Activated CD4-positive, alpha-beta T cell treated with anti-CD3 and anti-CD28 coated beads, Interleukin-2, amount 10 ng/mL, durations not matched to agents 7 days and 5 days (primary cell): ENCODE data around the gene KPNA1. TPM values are rescaled to one million over a fixed set of nuclear protein-coding genes. Genes with fewer than 3 reads are reported as not detected.

Experiments
- CTCF ChIA-PET: fragments of 350-600 bp; sonication (Branson Sonifier 250); formaldehyde crosslinking; loops from one replicate; lab custom pipeline; 2021; ENCODE audit warnings: antibody characterized with exemption; lab: Charles Lee
- POLR2A ChIA-PET: fragments of 350-600 bp; sonication (Branson Sonifier 250); formaldehyde crosslinking; loops from one replicate; lab custom pipeline; 2021; ENCODE audit warnings: antibody characterized with exemption; lab: Charles Lee
- DNase-seq: peaks from one replicate; pipeline ENCODE4 v3.0.0-alpha.2; 2020
- H3K27ac Mint-ChIP-seq: one replicate; pipeline ENCODE4 v1.8.0; 2021; ENCODE audit warnings: mild to moderate bottlenecking, moderate library complexity, mixed read lengths
- H3K27me3 Mint-ChIP-seq: one replicate; pipeline ENCODE4 v1.8.0; 2021; ENCODE audit warnings: mixed read lengths
- H3K36me3 Mint-ChIP-seq: one replicate; pipeline ENCODE4 v1.8.0; 2021; ENCODE audit warnings: low read depth, mixed read lengths
- H3K4me1 Mint-ChIP-seq: one replicate; pipeline ENCODE4 v1.8.0; 2021; ENCODE audit warnings: mixed read lengths
- H3K4me3 Mint-ChIP-seq: one replicate; pipeline ENCODE4 v1.8.0; 2021; ENCODE audit warnings: mild to moderate bottlenecking, moderate library complexity, mixed read lengths
- H3K9me3 Mint-ChIP-seq: one replicate; pipeline ENCODE4 v1.8.0; 2021; ENCODE audit warnings: mixed read lengths
- total RNA-seq, 2 experiments: library from RNA; stranded (reverse); gene quantifications; one replicate each; pipeline ENCODE4 v1.2.3, GENCODE V29; 2021

Gene KPNA1
- total RNA-seq, result 10 to 100 TPM; 48.8 to 53.3 TPM

- Mint-ChIP-seq H3K27me3 (peaks cover 5% of the 10 kb centered on the region), H3K27ac (peak within 1 kb of the TSS; percentile 89), H3K9me3 (peaks cover 4% of the 10 kb centered on the region), H3K4me3 (peak within 1 kb of the TSS; percentile 85), H3K36me3 (peaks cover 5% of the 10 kb centered on the region), H3K4me1 (peaks cover 36% of the 10 kb centered on the region)
- peak; percentile 86 for DNase-seq
- POLR2A ChIA-PET, result no interaction called here
- CTCF ChIA-PET, result interaction anchor here (1.2 to 2.3 kb wide), 3 partner anchors 10 to 130 kb away, joined by 4 to 7 read pairs (median 5); partner anchors contain the start of gene FAM162A
Observed at GRCh38 chr3:122514123-122515019, at the start of gene KPNA1. Gene KPNA1 (minus strand): TSS chr3:122514939. CDS start chr3:122496565, 18,374 bp downstream.

- H3K36me3 Mint-ChIP-seq, result peaks cover 79% of the 10 kb centered on the region
- H3K27me3 Mint-ChIP-seq, result no peaks in the 10 kb centered on the region
- H3K27ac Mint-ChIP-seq, result peak within 1 kb of the TSS; percentile 98
- no peaks in the 10 kb centered on the region for H3K9me3 Mint-ChIP-seq
- DNase-seq, result peak; percentile 90
- peak within 1 kb of the TSS; percentile 93 for H3K4me3 Mint-ChIP-seq
- peaks cover 72% of the 10 kb centered on the region for H3K4me1 Mint-ChIP-seq
- ChIA-PET POLR2A (interaction anchor here (0.5 to 1.2 kb wide), 6 partner anchors 14 to 131 kb away, joined by 3 to 7 read pairs (median 4); partner anchors contain the start of gene PARP14), CTCF (interaction anchor here (0.6 to 11.7 kb wide), 6 partner anchors 17 to 148 kb away, joined by 3 to 107 read pairs (median 3); partner anchors contain the start of genes PARP14 and WDR5B)
Observed at GRCh38 chr3:122564155-122564912, 49.6 kb upstream of the KPNA1 start, which contains the start of the genes DTX3L and PARP9. Gene DTX3L (plus strand): TSS chr3:122564338. CDS start chr3:122564427, 89 bp downstream. Gene PARP9 (minus strand): TSS chr3:122564300. CDS start chr3:122559620, 4,680 bp downstream.

DNA sequence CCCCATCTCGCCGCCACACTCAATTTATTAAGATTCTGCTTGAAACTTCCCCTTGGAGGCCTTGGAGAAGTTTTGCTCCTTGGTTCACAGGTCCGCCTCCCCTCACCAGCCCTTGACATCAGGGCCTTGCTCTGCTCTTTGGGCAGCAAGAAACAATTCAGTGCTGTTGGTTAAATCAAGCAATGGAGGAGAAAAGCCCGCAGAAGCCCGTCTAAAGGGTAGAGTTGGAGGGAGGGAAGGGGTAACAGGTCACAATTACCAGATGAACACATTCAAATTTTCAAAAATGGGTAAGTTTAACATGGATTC is 48.9 kb upstream of the KPNA1 start:
- no peaks in the 10 kb centered on the region for H3K27me3 Mint-ChIP-seq
- H3K9me3 Mint-ChIP-seq, result no peaks in the 10 kb centered on the region
- H3K27ac Mint-ChIP-seq, result peak overlapping the region; percentile 98
- CTCF ChIA-PET, result interaction anchor here (1.0 to 11.7 kb wide), 3 partner anchors 47 to 148 kb away, joined by 3 to 107 read pairs (median 3); partner anchors contain the start of genes PARP14 and WDR5B
- peak overlapping the region; percentile 93 for H3K4me3 Mint-ChIP-seq
- peaks cover 71% of the 10 kb centered on the region for H3K4me1 Mint-ChIP-seq
- H3K36me3 Mint-ChIP-seq, result peaks cover 78% of the 10 kb centered on the region
- POLR2A ChIA-PET, result interaction anchor here (0.8 to 1.2 kb wide), 3 partner anchors 15 to 117 kb away, joined by 4 to 7 read pairs (median 4); partner anchors contain the start of gene PARP14
- peak; percentile 47 for DNase-seq

DNA sequence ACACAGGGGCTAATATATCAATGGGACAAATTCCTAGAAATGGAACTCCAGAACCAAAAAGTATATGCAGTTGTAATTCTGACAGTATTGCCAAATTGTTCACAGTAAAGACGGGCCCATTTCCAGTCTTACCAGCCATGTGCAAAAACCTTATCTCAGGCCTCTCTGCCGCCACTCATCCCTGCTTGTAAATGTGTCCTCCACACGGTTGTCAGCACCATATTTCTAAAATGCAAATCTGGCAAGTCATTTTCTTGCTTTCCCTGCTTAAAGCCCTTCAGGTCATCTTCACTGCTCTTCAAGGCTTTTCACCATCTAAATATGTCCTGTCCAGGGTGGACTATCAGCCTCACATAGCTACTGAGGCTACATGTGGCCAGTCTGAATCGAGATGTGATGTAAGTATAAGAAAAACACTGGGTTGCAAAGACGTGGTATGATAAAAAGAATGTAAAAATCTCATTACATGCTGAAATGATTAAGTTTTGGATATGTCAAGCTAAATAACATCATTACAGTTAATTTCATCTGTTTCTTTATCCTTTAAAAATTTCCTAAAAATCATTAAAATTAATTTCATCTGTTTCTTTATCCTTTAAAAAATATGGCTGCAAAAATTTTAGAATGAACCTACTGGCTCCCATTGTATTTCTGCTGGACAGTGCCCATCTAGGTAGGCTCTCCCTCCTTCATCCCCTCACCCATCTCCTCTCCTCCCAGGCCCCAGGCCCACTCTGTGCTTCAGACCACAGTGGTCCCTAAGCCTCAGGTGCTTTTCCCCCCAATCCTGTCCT is 48.4 kb upstream of the KPNA1 start:
- CTCF ChIA-PET, result interaction anchor here (11.7 kb wide), 1 partner anchor 117 kb away, joined by 107 read pairs; the partner anchor contains the start of gene PARP14
- POLR2A ChIA-PET, result no interaction called here
- Mint-ChIP-seq H3K4me3 (peak overlapping the region; percentile 93), H3K36me3 (peaks cover 77% of the 10 kb centered on the region), H3K27me3 (no peaks in the 10 kb centered on the region), H3K27ac (peak overlapping the region; percentile 98), H3K9me3 (no peaks in the 10 kb centered on the region), H3K4me1 (peaks cover 69% of the 10 kb centered on the region)
- no peak for DNase-seq

DNA sequence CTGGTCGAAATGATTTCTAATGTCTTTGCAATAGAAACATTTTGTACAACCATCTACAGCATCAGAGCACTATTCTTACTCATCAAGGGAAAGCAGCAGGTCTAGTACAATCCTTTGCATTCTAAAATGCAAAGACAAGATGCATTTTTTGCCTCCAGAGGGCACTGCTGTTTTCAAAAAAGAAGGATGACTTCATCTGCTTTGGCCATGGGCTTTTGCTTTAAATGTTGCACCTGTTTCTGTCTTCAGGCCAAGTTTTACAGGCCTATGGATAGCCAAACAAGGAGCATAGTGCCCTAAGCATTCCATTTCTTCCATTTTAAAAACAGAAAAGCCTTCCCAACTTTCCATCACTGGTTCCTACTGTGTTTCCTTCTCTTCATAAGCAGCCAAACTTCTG is 45.9 kb upstream of the KPNA1 start:
- ChIA-PET POLR2A (no interaction called here), CTCF (interaction anchor here (0.6 to 11.7 kb wide), 5 partner anchors 8 to 1014 kb away, joined by 3 to 107 read pairs (median 6); partner anchors contain the start of gene PARP14)
- no peaks in the 10 kb centered on the region for H3K9me3 Mint-ChIP-seq
- H3K4me3 Mint-ChIP-seq, result peak overlapping the region; percentile 93
- peaks cover 56% of the 10 kb centered on the region for H3K4me1 Mint-ChIP-seq
- no peaks in the 10 kb centered on the region for H3K27me3 Mint-ChIP-seq
- peak; percentile 81 for DNase-seq
- H3K27ac Mint-ChIP-seq, result peak overlapping the region; percentile 81
- peaks cover 73% of the 10 kb centered on the region for H3K36me3 Mint-ChIP-seq

- no peak for DNase-seq
- Mint-ChIP-seq H3K4me1 (peaks cover 59% of the 10 kb centered on the region), H3K27me3 (no peaks in the 10 kb centered on the region), H3K9me3 (no peaks in the 10 kb centered on the region), H3K36me3 (peaks cover 75% of the 10 kb centered on the region), H3K4me3 (peak overlapping the region; percentile 5), H3K27ac (no peak overlapping the region)
- CTCF ChIA-PET, result interaction anchor here (1.1 to 11.7 kb wide), 6 partner anchors 12 to 136 kb away, joined by 3 to 107 read pairs (median 4); partner anchors contain the start of gene PARP14
- POLR2A ChIA-PET, result no interaction called here
Observed at GRCh38 chr3:122559906-122560305, 45.2 kb upstream of the KPNA1 start.

- no peak overlapping the region for H3K27ac Mint-ChIP-seq
Observed at GRCh38 chr3:122558605-122559004, 43.9 kb upstream of the KPNA1 start.

GRCh38 chr3:122557356-122557755 is 42.6 kb upstream of the KPNA1 start:
- CTCF ChIA-PET, result interaction anchor here (1.5 to 11.7 kb wide), 4 partner anchors 9 to 123 kb away, joined by 3 to 107 read pairs (median 4); partner anchors contain the start of gene PARP14
- no peak for DNase-seq
- H3K4me3 Mint-ChIP-seq, result no peak overlapping the region
- H3K27ac Mint-ChIP-seq, result no peak overlapping the region
- POLR2A ChIA-PET, result no interaction called here
- H3K9me3 Mint-ChIP-seq, result no peaks in the 10 kb centered on the region
- no peaks in the 10 kb centered on the region for H3K27me3 Mint-ChIP-seq
- peaks cover 65% of the 10 kb centered on the region for H3K4me1 Mint-ChIP-seq
- H3K36me3 Mint-ChIP-seq, result peaks cover 78% of the 10 kb centered on the region

More at GRCh38 chr3:122558605-122559004, 43.9 kb upstream of the KPNA1 start:
- ChIA-PET POLR2A (no interaction called here), CTCF (interaction anchor here (0.6 to 11.7 kb wide), 8 partner anchors 19 to 165 kb away, joined by 3 to 107 read pairs (median 4); partner anchors contain the start of gene PARP14)
- Mint-ChIP-seq H3K4me3 (no peak overlapping the region), H3K27me3 (no peaks in the 10 kb centered on the region), H3K36me3 (peaks cover 76% of the 10 kb centered on the region), H3K9me3 (no peaks in the 10 kb centered on the region), H3K4me1 (peaks cover 64% of the 10 kb centered on the region)
- DNase-seq, result no peak

GRCh38 chr3:122555275-122556071 is 40.7 kb upstream of the KPNA1 start:
- no peaks in the 10 kb centered on the region for H3K27me3 Mint-ChIP-seq
- no peak for DNase-seq
- H3K27ac Mint-ChIP-seq, result no peak overlapping the region
- H3K9me3 Mint-ChIP-seq, result no peaks in the 10 kb centered on the region
- ChIA-PET POLR2A (interaction anchor here (0.7 kb wide), 2 partner anchors 10 to 140 kb away, joined by 3 to 5 read pairs; no protein-coding TSS in a partner anchor), CTCF (interaction anchor here (1.5 to 11.7 kb wide), 3 partner anchors 13 to 125 kb away, joined by 4 to 107 read pairs (median 4); partner anchors contain the start of gene PARP14)
- peaks cover 51% of the 10 kb centered on the region for H3K4me1 Mint-ChIP-seq
- peaks cover 77% of the 10 kb centered on the region for H3K36me3 Mint-ChIP-seq
- H3K4me3 Mint-ChIP-seq, result no peak overlapping the region

DNA sequence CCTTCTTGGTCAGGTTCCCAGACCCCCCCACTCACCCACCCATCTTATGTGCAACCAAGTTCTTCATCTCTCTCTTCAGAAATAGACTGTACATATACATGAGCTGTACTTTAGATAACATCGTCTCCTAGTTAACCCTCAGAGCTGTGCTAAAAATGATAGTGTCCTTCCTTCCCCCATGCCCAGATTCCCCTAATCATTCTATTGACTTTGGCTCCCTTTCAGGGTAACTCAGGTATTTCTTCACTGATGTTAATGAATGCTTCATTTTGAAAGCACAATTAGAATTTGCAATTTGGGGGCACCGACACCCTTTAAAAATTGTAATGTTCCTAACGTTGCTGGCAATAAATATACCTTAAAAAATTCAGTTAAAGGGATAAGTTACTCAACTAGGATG is 38.4 kb upstream of the KPNA1 start:
- no peaks in the 10 kb centered on the region for H3K9me3 Mint-ChIP-seq
- no peak for DNase-seq
- POLR2A ChIA-PET, result interaction anchor here (0.7 kb wide), 1 partner anchor 50 kb away, joined by 4 read pairs; no protein-coding TSS in a partner anchor
- H3K27ac Mint-ChIP-seq, result no peak overlapping the region
- no peak overlapping the region for H3K4me3 Mint-ChIP-seq
- peaks cover 78% of the 10 kb centered on the region for H3K36me3 Mint-ChIP-seq
- H3K27me3 Mint-ChIP-seq, result no peaks in the 10 kb centered on the region
- CTCF ChIA-PET, result no interaction called here
- H3K4me1 Mint-ChIP-seq, result peaks cover 33% of the 10 kb centered on the region
